Measurements from ENCODE around the gene ADAMTS2.

Gene ADAMTS2

GRCh38 chr5:179343719-179344430 lies 1.4 kb downstream of the ADAMTS2 start:
- DNase-seq = no peak

DNA sequence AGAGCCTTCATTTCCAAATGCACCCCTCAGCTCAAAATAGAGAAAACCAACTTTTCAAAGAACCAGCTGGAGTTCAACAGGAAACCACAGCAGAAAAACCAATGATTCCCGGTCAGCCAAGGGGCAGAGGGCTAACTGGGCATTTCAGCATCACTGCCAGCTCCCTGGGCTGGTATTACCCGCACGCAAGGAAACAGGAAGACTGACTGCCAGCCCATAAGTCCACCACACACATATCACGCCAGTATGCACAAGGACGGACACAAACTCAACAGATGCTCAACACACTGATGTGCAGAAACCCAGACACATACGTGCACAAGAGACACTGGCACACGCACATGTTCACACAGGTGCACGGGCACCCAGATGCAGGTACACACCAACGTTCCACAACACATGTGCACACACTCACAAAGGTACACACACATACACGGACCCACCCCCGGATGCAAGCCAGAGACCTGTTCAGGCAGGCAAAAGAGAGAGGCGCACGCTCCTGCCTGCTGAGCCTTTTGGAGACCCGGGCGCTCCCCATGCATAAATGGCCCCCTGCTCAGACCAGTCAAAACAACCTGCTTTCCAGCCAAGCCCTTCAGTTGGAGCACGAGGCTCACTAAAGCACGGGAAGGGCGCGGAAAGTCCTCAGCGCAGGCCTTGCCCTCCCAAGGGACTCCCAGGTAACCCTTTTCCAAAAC lies 2.1 kb downstream of the ADAMTS2 start:
- DNase-seq = no peak

DNA sequence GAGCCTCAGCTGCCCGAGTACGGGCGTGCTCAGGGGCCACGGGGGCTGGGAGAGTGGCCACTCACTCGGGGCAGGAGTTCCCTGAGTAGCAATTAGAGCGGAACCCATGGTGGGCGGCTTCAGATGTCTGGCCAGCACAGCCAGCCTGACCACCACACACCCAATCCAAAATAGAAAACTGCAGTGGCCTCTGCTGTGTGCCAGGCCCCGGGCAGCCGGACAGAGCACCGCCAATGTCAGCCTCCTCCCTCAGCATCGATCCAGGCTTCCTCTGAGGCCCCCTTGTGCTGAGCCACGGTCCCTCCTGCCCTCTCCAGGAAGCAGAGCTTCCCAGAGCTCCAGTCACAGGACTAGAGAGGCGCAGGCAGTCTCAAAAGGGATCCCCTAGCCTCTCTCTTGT lies 2.7 kb downstream of the ADAMTS2 start:
- DNase-seq = no peak

DNA sequence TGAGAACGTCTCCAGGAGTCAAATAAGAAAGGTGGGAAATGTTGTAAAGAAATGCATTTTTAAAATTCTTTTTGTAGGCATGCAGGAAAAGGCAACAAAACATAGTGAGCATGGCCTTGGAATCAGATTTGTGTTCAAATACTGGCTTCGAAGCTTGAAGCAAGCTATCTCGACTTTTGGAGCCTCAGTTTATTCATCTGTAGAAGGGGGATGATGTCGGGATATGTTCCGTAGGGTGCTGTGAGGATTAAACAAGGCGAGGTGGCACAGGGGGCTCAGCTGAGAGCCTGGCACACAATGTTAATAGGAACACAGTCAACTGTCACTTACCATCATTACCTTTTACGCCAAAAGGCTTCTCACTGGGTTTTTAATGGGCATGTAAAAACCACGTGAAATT lies 4.8 kb downstream of the ADAMTS2 start:
- no peak for DNase-seq

GRCh38 chr5:179339996-179340395 lies 5.3 kb downstream of the ADAMTS2 start:
- DNase-seq = no peak

DNA sequence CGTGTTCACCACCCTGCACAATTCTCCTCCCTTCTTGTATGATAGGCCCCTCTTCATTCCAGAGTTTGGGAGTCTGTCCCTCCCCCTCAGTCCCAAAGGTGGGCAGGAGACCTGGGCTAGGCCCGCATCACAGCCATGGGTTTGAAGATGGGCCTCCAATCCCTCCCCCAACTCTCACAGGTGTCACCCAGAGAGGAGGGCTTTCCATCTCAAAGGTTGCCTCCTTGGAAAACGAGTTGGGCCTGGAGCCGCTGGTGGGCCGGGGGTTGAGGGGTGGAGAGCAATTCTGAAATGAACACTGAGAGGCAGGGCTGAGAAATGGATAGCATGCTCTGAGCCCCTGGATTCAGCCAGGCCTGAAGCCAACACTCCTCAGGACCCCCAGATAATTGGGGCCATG lies 6.2 kb downstream of the ADAMTS2 start:
- no peak for DNase-seq

- no peak for DNase-seq
Measured at GRCh38 chr5:179337796-179338676, 7.2 kb downstream of the ADAMTS2 start.

GRCh38 chr5:179336871-179337795 lies 8.1 kb downstream of the ADAMTS2 start:
- DNase-seq = no peak

GRCh38 chr5:179336126-179336870 lies 9.0 kb downstream of the ADAMTS2 start:
- no peak for DNase-seq

DNA sequence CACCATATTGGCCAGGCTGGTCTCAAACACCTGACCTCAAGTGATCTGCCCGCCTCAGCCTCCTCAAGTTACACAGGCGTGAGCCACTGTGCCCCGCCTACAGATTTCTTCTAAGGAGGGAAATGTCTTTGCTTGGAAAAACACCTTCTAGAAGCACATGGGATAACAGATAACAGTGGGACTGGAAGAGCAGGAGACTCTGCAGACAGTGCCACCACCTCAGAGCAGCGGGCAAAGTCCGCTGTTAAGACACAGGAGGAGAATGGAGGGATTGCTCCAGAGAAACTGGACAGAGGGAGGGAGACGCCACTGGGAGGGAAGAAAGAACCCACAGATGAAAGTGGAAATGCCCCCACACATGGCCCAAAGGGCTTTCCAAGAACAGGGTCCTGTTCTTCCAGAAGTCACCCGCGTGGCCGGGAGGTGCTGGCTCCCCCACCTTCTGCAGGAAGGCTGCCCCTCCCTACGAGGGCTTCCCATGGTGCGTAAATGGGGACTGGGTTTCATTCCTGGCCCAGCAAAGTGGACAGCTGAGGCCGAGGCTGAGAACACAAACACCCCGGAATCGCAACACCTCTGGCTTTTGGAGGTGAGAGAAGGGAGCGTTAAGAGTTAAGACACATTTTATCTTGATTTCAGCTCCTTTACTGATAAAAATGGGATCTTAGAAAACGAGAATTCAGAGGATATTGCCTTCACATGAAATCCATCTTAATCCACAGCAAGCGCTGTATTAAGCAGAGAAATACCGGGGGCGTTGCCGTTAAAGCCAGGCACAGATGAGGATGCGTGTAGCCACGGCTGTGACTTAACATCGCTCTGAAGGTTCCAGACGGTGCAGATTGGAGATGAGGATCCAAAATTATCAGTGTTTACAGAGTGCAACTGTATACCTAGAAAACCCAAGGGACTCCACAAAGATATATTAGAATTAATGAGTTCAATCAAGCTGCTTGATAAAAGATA lies 11.2 kb downstream of the ADAMTS2 start:
- DNase-seq = no peak

- no peak for DNase-seq
Measured at GRCh38 chr5:179332741-179333290, 12.4 kb downstream of the ADAMTS2 start.

DNA sequence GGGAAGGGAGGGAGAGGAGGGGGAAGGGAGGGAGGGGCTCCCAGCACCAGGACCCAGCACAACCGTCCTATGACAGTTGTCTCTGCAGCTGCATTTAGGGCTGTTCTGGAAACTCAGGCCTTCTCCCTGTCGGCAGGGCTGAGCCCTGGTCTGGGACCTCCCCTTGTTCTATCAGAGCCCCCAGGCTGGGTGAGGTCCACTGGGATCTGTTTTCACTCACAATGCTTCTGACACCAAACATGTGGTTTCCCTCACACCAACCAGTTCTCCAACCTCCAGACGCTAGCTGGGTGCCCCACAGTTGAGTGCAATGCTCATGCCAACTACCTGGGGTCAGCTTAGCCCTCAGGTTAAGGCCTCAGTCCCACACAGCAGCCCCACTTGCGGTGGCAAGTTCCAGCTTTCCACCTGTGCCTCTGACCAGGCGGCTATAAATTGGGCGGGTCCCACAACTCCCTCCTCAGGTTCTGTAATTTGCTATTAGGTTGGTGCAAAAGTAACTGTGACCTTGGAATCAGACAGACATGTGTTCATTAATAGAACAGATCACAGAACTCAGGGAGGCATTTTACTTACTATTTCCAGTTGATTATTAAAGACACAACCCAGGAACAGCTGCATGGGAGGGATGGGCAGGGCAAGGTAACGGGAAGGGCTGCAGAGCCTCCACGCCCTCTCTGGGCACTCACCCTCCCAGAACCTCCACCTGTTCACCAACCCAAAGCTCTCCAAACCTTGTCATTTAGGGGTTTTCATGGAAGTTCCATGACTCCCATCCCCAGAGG lies 13.5 kb downstream of the ADAMTS2 start:
- DNase-seq = no peak

- DNase-seq = no peak
Measured at GRCh38 chr5:179330186-179330900, 14.9 kb downstream of the ADAMTS2 start.

- no peak for DNase-seq
Measured at GRCh38 chr5:179328291-179328690, 17.0 kb downstream of the ADAMTS2 start.

DNA sequence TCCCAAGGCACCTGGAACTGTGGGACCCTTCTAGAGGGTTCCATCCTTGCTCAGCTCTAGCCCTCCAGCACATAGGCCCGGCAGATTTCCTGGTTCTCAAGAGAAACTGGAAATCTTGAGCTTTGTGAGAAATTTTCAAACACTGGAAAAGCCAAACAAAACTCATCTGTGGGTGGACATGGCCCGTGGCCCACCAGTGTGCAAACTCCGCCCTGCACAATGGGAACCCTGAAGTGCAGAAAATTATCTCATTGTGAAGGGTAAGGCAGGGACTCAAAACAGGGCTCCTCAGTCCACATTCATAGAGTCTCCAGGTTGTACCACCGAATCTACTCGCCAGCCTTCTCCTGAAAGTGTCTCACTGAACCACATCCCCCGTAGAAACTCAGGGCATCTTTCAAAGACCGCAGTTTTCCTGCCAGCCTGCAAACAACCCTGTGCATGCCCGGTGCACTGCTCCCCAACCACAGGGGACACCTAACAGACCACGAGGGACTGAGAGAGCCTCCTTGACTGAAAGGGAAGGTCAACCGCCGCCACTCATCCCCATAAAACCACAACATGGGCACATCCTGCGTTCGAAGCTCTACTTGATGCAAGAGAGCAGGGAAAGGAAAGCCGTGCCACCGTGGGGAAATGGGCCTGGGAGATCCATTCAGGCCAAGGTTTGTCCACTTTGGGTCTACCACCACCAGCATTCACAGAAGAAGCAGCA lies 18.1 kb downstream of the ADAMTS2 start:
- DNase-seq = no peak

DNA sequence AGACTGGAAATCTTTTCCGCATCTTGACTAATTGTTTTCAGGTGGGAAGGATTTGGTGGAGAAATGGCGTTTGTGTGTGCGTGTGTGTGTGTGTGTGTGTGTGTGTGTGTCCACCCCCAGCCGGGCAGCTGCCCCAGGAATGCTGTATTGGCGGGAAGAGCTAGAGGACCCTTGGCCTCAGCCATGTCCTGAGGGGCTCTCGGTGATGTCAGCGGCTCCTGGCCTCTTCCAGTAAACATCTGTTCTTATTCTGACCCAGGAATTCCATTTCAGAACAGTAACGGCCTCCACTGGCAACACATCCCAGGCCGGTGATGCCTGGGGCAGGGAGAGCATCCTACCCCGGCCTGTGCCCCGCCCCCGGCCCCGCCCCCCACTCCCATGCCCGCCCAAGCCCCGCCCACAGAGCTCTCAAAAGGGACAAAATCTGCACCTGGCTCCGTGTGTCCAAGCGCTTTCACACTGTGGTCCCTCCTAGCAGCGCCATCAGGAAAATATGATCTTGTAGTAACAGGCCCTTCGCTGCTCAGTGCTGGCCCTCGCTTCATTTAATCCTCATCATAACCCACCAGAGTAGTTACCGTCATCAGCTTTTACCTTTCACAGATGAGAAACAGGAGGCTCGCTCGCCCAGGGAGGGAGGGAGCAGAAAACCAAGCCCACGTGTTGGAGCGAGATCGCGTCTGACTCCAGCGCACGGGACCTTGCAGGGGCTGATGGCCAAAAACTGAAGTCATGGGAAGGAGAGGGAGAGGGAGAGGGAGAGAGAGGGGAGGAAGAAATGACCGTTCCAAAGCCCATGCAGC lies 18.9 kb downstream of the ADAMTS2 start:
- DNase-seq = no peak

Data from activated naive CD4-positive, alpha-beta T cell (primary cell).